Measurements from ENCODE around the gene GMDS.

GRCh38 chr6:1580585-1580984, 664.8 kb downstream of the GMDS start:
- TF ChIP-seq REST (IDR thresholded peaks at IDR 0.05; ENCODE audit: unreplicated experiment): no peak
- TF ChIP-seq POLR2AphosphoS5 (IDR thresholded peaks at IDR 0.05; ENCODE audit: low read depth): no peak
- no peak for TF ChIP-seq EZH2 (IDR thresholded peaks at IDR 0.05; ENCODE audit: low read depth, unreplicated experiment)
- no peak for TF ChIP-seq CTCF (conservative IDR thresholded peaks at IDR 0.05; ENCODE audit: low read depth in 2 of 2)
- TF ChIP-seq CREB1 (CRISPR knock-in tag; IDR thresholded peaks at IDR 0.05; ENCODE audit: low read depth): no peak
- no peak for TF ChIP-seq EZH2phosphoT487 (IDR thresholded peaks at IDR 0.05; ENCODE audit: unreplicated experiment)
- no peak for TF ChIP-seq JUNB (IDR thresholded peaks at IDR 0.05; ENCODE audit: unreplicated experiment)
- TF ChIP-seq STAT1 (IDR thresholded peaks at IDR 0.05; ENCODE audit: unreplicated experiment): no peak
- TF ChIP-seq ZNF462 (CRISPR knock-in tag; IDR thresholded peaks at IDR 0.05): no peak
- TF ChIP-seq ETS1 (IDR thresholded peaks at IDR 0.05): no peak
- TF ChIP-seq NANOG (IDR thresholded peaks at IDR 0.05; ENCODE audit: borderline replicate concordance): no peak
- no peak for TF ChIP-seq ZNF331 (CRISPR knock-in tag; IDR thresholded peaks at IDR 0.05; ENCODE audit: low read depth)
